CD4-positive, alpha-beta T cell treated with Interleukin-17A for 1 hour (primary cell): ENCODE measurements around the gene P4HB.

Experiments
- DNase-seq: peaks from one replicate; pipeline ENCODE4 v3.0.0-alpha.2; 2020

Gene P4HB

GRCh38 chr17:81859906-81860755, at the start of gene P4HB:
P4HB (minus strand) TSS chr17:81860535; CDS start chr17:81860471, 64 bp downstream.
- DNase-seq, result no peak

GRCh38 chr17:81909231-81909630, 48.9 kb upstream of the P4HB start:
- no peak for DNase-seq

- DNase-seq, result no peak
Observed at GRCh38 chr17:81908793-81909192, 48.5 kb upstream of the P4HB start.

- DNase-seq, result no peak
Observed at GRCh38 chr17:81907219-81908145, 47.1 kb upstream of the P4HB start.

GRCh38 chr17:81906476-81907218, 46.3 kb upstream of the P4HB start:
- no peak for DNase-seq

- no peak for DNase-seq
Observed at GRCh38 chr17:81905993-81906392, 45.7 kb upstream of the P4HB start.

- DNase-seq, result no peak
Observed at GRCh38 chr17:81905424-81905875, 45.1 kb upstream of the P4HB start.

GRCh38 chr17:81904600-81905423, 44.5 kb upstream of the P4HB start:
- no peak for DNase-seq

- DNase-seq, result no peak
Observed at GRCh38 chr17:81903896-81904599, 43.7 kb upstream of the P4HB start.

GRCh38 chr17:81903415-81903831, 43.1 kb upstream of the P4HB start:
- DNase-seq, result no peak

GRCh38 chr17:81902653-81903414, 42.5 kb upstream of the P4HB start:
- DNase-seq, result no peak

- DNase-seq, result no peak
Observed at GRCh38 chr17:81902023-81902652, 41.8 kb upstream of the P4HB start, which contains the start of gene NPB. NPB (plus strand) TSS chr17:81902238; CDS start chr17:81902278, 40 bp downstream.

GRCh38 chr17:81901167-81902022, 41.1 kb upstream of the P4HB start:
- DNase-seq, result no peak

GRCh38 chr17:81900181-81900820, 40.0 kb upstream of the P4HB start:
- no peak for DNase-seq

GRCh38 chr17:81899514-81900166, 39.3 kb upstream of the P4HB start:
- DNase-seq, result no peak

GRCh38 chr17:81898885-81899284, 38.5 kb upstream of the P4HB start:
- DNase-seq, result no peak

- no peak for DNase-seq
Observed at GRCh38 chr17:81898029-81898866, 37.9 kb upstream of the P4HB start.
